LNCAP (cell line): ENCODE measurements around the gene SLC6A12.

Source experiments
- TF ChIP-seq, protein P1 (sequence below): fragments of 450-650 bp; IDR thresholded peaks from 2 replicates; pipeline ENCODE4 v1.5.1; 2017; ENCODE audit warnings: mild to moderate bottlenecking

The SLC6A12 gene

DNA sequence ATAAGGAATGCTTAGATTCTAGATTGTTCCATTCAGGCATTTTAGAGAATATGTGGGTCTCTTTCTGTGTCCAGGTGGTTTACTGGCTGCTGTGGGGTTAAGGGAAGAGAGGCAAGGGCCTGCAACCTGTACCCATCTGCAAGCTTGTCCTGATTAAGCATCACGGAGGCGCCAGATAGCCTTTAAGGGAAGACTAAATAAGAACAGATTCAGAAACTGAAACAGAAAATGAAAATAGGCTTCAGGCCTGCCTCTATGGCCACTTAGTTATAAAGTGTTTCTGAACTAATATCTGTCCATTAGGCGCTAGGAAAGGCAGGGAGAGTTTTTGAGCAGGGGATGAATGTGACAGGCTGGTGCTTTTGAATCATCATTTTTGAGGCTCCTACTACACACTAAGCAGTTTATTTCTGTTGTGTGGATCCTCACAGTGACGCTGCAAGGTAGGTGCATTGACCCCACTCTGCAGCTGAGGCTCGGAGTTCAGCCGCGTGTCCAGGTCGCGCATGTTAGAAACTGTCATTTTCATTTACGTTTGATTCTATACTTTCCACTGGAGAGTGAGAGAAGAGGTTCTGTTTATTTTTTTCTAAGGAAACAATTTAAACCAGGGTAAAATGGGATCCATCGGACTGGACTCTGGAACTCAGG lies 47.4 kb downstream of the SLC6A12 start:
- TF ChIP-seq, protein P1, sequence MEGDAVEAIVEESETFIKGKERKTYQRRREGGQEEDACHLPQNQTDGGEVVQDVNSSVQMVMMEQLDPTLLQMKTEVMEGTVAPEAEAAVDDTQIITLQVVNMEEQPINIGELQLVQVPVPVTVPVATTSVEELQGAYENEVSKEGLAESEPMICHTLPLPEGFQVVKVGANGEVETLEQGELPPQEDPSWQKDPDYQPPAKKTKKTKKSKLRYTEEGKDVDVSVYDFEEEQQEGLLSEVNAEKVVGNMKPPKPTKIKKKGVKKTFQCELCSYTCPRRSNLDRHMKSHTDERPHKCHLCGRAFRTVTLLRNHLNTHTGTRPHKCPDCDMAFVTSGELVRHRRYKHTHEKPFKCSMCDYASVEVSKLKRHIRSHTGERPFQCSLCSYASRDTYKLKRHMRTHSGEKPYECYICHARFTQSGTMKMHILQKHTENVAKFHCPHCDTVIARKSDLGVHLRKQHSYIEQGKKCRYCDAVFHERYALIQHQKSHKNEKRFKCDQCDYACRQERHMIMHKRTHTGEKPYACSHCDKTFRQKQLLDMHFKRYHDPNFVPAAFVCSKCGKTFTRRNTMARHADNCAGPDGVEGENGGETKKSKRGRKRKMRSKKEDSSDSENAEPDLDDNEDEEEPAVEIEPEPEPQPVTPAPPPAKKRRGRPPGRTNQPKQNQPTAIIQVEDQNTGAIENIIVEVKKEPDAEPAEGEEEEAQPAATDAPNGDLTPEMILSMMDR, result no peak

DNA sequence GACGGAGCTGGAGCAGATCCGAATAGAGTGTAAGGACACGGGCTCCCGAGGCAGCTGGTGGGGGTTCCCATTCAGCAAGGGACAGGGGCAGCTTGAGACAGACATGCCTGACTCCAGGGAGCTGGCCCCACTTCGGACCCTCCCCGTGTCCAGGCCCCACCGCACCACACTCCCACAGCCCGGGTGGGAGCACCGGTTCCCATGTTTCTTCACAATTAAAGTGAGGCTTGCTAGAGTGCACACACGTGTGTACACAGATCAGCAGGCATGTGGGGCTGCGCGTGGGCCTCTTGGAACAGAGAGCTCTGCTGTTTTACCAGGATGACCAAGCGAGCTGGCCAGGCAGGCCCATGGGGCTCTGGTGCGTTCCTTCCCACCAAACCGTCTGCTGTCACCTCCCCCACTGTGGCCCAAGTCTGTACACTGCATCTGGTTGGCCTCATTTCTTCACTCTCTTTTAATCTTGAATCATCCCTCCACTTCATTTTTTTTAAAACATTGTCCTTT lies 48.0 kb downstream of the SLC6A12 start:
- TF ChIP-seq, protein P1, result no peak

DNA sequence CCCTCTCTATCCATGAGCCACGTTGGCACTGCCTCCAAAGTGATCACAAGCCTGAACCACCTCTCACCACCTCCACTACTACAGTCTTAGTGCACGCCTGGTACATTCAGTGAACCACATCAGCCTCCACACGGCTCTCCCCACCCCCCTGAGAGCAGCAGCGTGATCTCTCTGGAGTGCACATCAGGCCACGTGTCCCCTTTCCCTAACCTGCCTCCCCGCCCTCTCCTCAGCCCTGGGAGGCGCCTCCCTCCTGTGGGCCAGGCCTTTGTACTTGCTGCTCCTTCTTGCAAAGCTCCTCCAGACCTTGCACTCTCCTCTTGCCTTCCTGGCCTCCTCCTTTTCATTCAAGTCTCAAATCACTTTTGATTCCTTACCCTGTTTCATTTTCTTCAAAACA lies 49.8 kb downstream of the SLC6A12 start:
- TF ChIP-seq, protein P1, result no peak

DNA sequence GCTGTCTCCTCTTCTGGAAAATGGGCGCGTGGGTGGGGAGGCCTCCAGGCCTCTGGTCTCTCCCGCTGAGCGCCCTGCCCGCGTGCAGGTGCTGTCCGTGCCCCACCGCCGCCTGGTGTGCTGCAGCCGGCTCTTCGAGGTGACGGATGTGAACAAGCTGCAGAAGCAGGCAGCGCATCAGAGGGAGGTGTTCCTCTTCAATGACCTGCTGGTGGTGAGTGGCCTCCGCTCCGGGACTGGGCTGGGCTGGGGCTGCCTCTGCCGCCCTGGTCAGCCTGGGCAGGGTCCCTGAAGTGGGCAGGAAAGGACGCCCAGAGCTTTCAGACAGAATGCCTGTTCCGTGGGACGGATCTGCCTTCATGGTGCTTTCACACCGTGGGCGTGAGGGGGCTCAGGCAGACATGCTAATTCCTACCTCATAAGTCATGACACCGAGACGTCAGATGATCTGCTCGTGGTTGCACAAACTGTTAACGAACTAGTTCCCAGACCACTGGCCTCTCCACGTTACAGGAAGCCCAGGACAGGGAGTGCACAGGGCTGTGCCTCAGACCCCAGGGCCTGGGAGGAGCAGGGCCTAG lies 50.5 kb downstream of the SLC6A12 start:
- TF ChIP-seq, protein P1, result no peak

DNA sequence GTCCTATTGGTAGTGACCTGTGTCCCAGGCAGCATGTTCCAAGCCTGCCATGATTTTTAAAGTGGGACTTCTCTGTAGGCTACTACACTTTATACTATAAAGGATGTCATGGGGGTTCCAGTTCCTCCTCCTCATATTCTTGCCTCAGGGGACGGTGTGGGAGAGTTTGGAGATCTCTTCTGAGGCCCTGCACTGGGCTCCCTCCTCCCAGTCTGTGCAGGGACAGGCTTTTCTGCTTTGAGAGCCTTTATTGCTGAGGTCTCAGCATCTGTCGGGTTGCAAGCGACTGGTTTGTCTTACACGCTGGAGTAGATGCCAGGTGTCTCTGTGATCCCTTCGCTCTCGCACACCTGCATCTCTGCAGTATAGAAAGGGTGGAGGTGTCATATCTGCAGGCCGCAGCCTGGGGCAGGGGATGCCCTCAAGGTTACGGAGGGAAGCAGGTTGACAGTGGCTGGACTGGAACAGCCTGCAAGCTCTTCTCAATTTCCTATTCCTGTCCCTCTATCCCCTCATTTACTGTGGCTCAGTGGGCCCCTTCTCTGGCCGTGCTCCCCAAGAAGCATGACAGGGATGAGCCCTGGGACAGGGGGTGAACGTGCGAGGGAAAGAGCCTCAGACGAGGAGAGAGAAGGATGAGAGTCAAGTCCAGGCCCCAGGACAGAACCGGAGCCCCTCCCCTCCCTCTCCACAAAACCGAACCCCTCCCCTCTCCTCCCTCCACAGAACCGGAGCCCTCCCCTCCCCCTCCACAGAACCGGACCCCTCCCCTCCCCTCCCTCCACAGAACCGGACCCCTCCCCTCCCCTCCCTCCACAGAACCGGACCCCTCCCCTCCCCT lies 51.3 kb downstream of the SLC6A12 start:
- TF ChIP-seq, protein P1, result no peak

DNA sequence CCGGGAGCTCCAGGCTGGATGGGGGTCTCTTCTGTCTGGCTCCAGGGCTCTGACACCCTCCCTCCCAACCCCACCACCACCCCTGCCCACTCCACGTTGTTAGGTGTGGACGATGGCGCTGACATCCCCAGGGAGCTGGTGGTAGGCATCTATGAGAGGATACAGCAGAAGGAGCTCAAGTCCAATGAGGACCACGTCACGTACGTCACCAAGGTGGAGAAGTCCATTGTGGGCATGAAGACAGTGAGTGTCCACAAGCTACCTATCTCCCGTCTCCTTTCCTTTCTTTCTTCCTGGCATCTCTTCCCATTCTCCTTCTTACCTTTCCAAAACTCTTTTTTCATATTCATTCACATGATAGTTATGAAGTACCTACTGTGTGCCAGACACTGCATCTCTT lies 52.1 kb downstream of the SLC6A12 start:
- TF ChIP-seq, protein P1, result no peak

DNA sequence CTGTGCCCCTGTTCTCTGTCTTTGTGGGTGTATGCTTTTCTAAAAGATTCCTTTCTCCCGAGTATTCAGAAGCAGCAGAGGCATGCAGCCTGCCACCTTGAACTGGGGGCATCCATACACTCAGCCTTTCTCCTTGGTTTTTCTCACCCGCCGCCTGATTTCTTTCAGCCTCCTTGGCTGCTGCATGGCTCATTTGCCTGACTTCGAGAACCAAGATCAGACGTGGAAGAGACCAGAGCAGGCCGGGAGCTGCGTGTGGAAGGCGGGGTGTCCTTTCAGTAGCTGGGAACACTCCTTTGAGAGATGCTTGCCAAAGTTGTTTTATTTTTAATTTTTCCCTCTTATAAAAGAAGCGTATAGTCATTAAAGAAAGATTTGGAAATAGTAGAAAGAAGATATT lies 53.1 kb downstream of the SLC6A12 start:
- TF ChIP-seq, protein P1, result no peak
